ENCODE results near the gene PPARG.

Gene PPARG

GRCh38 chr3:12379640-12380429 is 91.0 kb downstream of the PPARG start:
- no peak overlapping the region for H3K27ac ChIP-seq (ENCODE audit: low read depth, low read length)
- no peak for TF ChIP-seq EZH2phosphoT487 (IDR thresholded peaks at IDR 0.05; ENCODE audit: borderline replicate concordance, low read length)
- TF ChIP-seq CTCF (IDR thresholded peaks at IDR 0.05; ENCODE audit: low read depth, low read length, poor library complexity, severe bottlenecking): no peak
- no peaks in the 10 kb centered on the region for H3K9me3 ChIP-seq (ENCODE audit: control insufficient read depth, insufficient read depth, low read length)
- H3K27me3 ChIP-seq (ENCODE audit: control insufficient read depth, low read length): peaks cover 3% of the 10 kb centered on the region
- peaks cover 10% of the 10 kb centered on the region for H3K4me1 ChIP-seq (ENCODE audit: control insufficient read depth, low read length)
- no peaks in the 10 kb centered on the region for H3K36me3 ChIP-seq (ENCODE audit: control insufficient read depth, low read length)
- no peaks in the 10 kb centered on the region for H4K20me1 ChIP-seq (ENCODE audit: control insufficient read depth, insufficient read depth, low read depth, low read length)
- no peaks in the 10 kb centered on the region for H3K79me2 ChIP-seq (ENCODE audit: control insufficient read depth, low read length)
- no peak overlapping the region for H3K4me3 ChIP-seq (ENCODE audit: low read length)
- no peaks in the 10 kb centered on the region for H3F3A ChIP-seq (ENCODE audit: control insufficient read depth, insufficient read depth)
- H3K9me2 ChIP-seq (replicated peaks; ENCODE audit: control insufficient read depth, low read length): no peaks in the 10 kb centered on the region
- no peak overlapping the region for H3K4me2 ChIP-seq (ENCODE audit: low read length)

GRCh38 chr3:12380461-12380860 is 91.6 kb downstream of the PPARG start:
- H3K4me1 ChIP-seq (ENCODE audit: control insufficient read depth, low read length): peaks cover 10% of the 10 kb centered on the region
- H3K36me3 ChIP-seq (ENCODE audit: control insufficient read depth, low read length): no peaks in the 10 kb centered on the region
- no peak for TF ChIP-seq EZH2phosphoT487 (IDR thresholded peaks at IDR 0.05; ENCODE audit: borderline replicate concordance, low read length)
- no peak for TF ChIP-seq CTCF (IDR thresholded peaks at IDR 0.05; ENCODE audit: low read depth, low read length, poor library complexity, severe bottlenecking)
- H3K9me2 ChIP-seq (replicated peaks; ENCODE audit: control insufficient read depth, low read length): no peaks in the 10 kb centered on the region
- H3K4me2 ChIP-seq (ENCODE audit: low read length): no peak overlapping the region
- no peaks in the 10 kb centered on the region for H3K79me2 ChIP-seq (ENCODE audit: control insufficient read depth, low read length)
- no peak overlapping the region for H3K4me3 ChIP-seq (ENCODE audit: low read length)
- no peak overlapping the region for H3K27ac ChIP-seq (ENCODE audit: low read depth, low read length)
- peaks cover 3% of the 10 kb centered on the region for H3K27me3 ChIP-seq (ENCODE audit: control insufficient read depth, low read length)
- H3K9me3 ChIP-seq (ENCODE audit: control insufficient read depth, insufficient read depth, low read length): no peaks in the 10 kb centered on the region
- H3F3A ChIP-seq (ENCODE audit: control insufficient read depth, insufficient read depth): no peaks in the 10 kb centered on the region
- no peaks in the 10 kb centered on the region for H4K20me1 ChIP-seq (ENCODE audit: control insufficient read depth, insufficient read depth, low read depth, low read length)

GRCh38 chr3:12381199-12381598 is 92.3 kb downstream of the PPARG start:
- Histone ChIP-seq H3K27me3 (ENCODE audit: control insufficient read depth, low read length) (peaks cover 4% of the 10 kb centered on the region), H3K4me1 (ENCODE audit: control insufficient read depth, low read length) (peaks cover 10% of the 10 kb centered on the region), H3F3A (ENCODE audit: control insufficient read depth, insufficient read depth) (no peaks in the 10 kb centered on the region), H3K9me2 (replicated peaks; ENCODE audit: control insufficient read depth, low read length) (no peaks in the 10 kb centered on the region), H3K4me2 (ENCODE audit: low read length) (no peak overlapping the region), H3K4me3 (ENCODE audit: low read length) (no peak overlapping the region), H4K20me1 (ENCODE audit: control insufficient read depth, insufficient read depth, low read depth, low read length) (no peaks in the 10 kb centered on the region), H3K36me3 (ENCODE audit: control insufficient read depth, low read length) (no peaks in the 10 kb centered on the region), H3K9me3 (ENCODE audit: control insufficient read depth, insufficient read depth, low read length) (no peaks in the 10 kb centered on the region), H3K27ac (ENCODE audit: low read depth, low read length) (no peak overlapping the region), H3K79me2 (ENCODE audit: control insufficient read depth, low read length) (no peaks in the 10 kb centered on the region)
- TF ChIP-seq CTCF (IDR thresholded peaks at IDR 0.05; ENCODE audit: low read depth, low read length, poor library complexity, severe bottlenecking): no peak
- TF ChIP-seq EZH2phosphoT487 (IDR thresholded peaks at IDR 0.05; ENCODE audit: borderline replicate concordance, low read length): no peak

All from DOHH2 (cell line).